ENCODE results near the gene KIF16B. TPM values are rescaled to one million over a fixed set of nuclear protein-coding genes. Genes with fewer than 3 reads are reported as not detected.

Gene KIF16B
- total RNA-seq, 3 donors from 2014 or later: 23.8 to 47.9 (median 36.9) TPM

- Histone ChIP-seq H3K27me3 (no peaks in the 10 kb centered on the region), H3K4me3 (no peak overlapping the region), H3K4me1 (no peaks in the 10 kb centered on the region), H3K36me3 (no peaks in the 10 kb centered on the region), H3K9me3 (no peaks in the 10 kb centered on the region), H3K27ac (no peak overlapping the region)
- no peak for TF ChIP-seq POLR2AphosphoS5 (IDR thresholded peaks at IDR 0.05)
- no peak for TF ChIP-seq CTCF (IDR thresholded peaks at IDR 0.05)
- TF ChIP-seq POLR2A (IDR thresholded peaks at IDR 0.05): no peak
- DNase-seq (ENCODE audit: low spot score in 2 of 2): no peak
- intact Hi-C loops (cut with DNase I; ENCODE audit: low total_unique reads): no loop called here
Observed at GRCh38 chr20:16617056-16617455, 43.8 kb upstream of the KIF16B start.

GRCh38 chr20:16616317-16616716 lies 43.1 kb upstream of the KIF16B start:
- no peaks in the 10 kb centered on the region for H3K27me3 ChIP-seq
- no peaks in the 10 kb centered on the region for H3K36me3 ChIP-seq
- intact Hi-C loops (cut with DNase I; ENCODE audit: low total_unique reads): no loop called here
- TF ChIP-seq CTCF (IDR thresholded peaks at IDR 0.05) (no peak), POLR2AphosphoS5 (IDR thresholded peaks at IDR 0.05) (no peak), POLR2A (IDR thresholded peaks at IDR 0.05) (no peak)
- no peak overlapping the region for H3K27ac ChIP-seq
- no peak for DNase-seq (ENCODE audit: low spot score in 2 of 2)
- H3K4me1 ChIP-seq: no peaks in the 10 kb centered on the region
- no peak overlapping the region for H3K4me3 ChIP-seq
- H3K9me3 ChIP-seq: no peaks in the 10 kb centered on the region

GRCh38 chr20:16615199-16615598 lies 42.0 kb upstream of the KIF16B start:
- TF ChIP-seq CTCF (IDR thresholded peaks at IDR 0.05): no peak
- no peak for TF ChIP-seq POLR2A (IDR thresholded peaks at IDR 0.05)
- no peak for TF ChIP-seq POLR2AphosphoS5 (IDR thresholded peaks at IDR 0.05)
- DNase-seq (ENCODE audit: low spot score in 2 of 2): no peak
- intact Hi-C loops (cut with DNase I; ENCODE audit: low total_unique reads): no loop called here
- Histone ChIP-seq H3K4me3 (no peak overlapping the region), H3K27ac (no peak overlapping the region), H3K27me3 (no peaks in the 10 kb centered on the region), H3K36me3 (no peaks in the 10 kb centered on the region), H3K9me3 (no peaks in the 10 kb centered on the region), H3K4me1 (no peaks in the 10 kb centered on the region)

GRCh38 chr20:16613954-16614353 lies 40.7 kb upstream of the KIF16B start:
- no peak for TF ChIP-seq POLR2AphosphoS5 (IDR thresholded peaks at IDR 0.05)
- no peak for TF ChIP-seq POLR2A (IDR thresholded peaks at IDR 0.05)
- no peak for TF ChIP-seq CTCF (IDR thresholded peaks at IDR 0.05)
- no peak for DNase-seq (ENCODE audit: low spot score in 2 of 2)

GRCh38 chr20:16612706-16613105 lies 39.5 kb upstream of the KIF16B start:
- Histone ChIP-seq H3K9me3 (no peaks in the 10 kb centered on the region), H3K4me3 (no peak overlapping the region), H3K36me3 (no peaks in the 10 kb centered on the region), H3K27me3 (no peaks in the 10 kb centered on the region), H3K4me1 (no peaks in the 10 kb centered on the region), H3K27ac (no peak overlapping the region)
- no peak for DNase-seq (ENCODE audit: low spot score in 2 of 2)
- no peak for TF ChIP-seq POLR2AphosphoS5 (IDR thresholded peaks at IDR 0.05)
- no peak for TF ChIP-seq POLR2A (IDR thresholded peaks at IDR 0.05)
- no peak for TF ChIP-seq CTCF (IDR thresholded peaks at IDR 0.05)
- intact Hi-C loops (cut with DNase I; ENCODE audit: low total_unique reads): no loop called here

More at GRCh38 chr20:16613954-16614353, 40.7 kb upstream of the KIF16B start:
- no peaks in the 10 kb centered on the region for H3K27me3 ChIP-seq
- no peaks in the 10 kb centered on the region for H3K9me3 ChIP-seq
- no peaks in the 10 kb centered on the region for H3K4me1 ChIP-seq
- H3K27ac ChIP-seq: no peak overlapping the region
- H3K36me3 ChIP-seq: no peaks in the 10 kb centered on the region
- intact Hi-C loops (cut with DNase I; ENCODE audit: low total_unique reads): no loop called here
- no peak overlapping the region for H3K4me3 ChIP-seq

All from breast epithelium (tissue), 4 donors.